ENCODE data around the gene NIP7.
"Not testable (repeated sequence)": the region's sequence is repeated elsewhere in the genome, so short reads cannot be mapped to it uniquely, and the experiment has no call there.

NIP7 gene

DNA sequence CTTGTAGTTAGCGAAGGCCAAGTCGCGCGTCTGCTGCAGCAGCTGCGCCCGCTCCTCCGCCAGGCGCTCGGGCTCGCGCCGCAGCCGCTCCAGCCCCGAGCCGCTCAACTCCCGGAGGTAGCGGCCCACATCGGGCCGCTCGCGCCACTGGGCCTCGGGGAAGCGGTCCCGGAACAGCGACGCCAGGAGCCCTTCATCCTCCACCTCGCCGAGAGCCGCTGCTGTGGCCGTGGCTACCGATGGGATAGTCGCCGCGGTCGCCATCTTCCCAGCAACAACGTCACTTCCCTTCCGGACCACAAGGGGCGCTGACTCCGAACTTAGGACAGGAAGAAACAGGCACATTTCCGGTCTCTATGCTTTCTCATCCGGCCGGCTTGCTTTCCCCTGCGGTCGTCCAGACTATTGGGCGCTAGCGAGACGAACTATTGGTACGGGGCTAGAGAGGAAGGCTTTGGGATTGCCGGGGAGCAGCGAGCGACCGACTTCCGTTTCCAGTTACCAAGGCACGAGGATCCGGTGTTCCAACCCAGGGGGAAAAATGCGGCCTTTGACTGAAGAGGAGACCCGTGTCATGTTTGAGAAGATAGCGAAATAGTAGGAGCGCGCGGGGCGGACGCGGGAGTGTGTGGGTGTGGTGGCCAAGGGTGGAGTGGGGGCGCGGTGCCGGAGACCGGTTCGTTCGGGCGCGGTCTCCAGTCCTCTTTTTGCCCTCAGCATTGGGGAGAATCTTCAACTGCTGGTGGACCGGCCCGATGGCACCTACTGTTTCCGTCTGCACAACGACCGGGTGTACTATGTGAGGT, at the start of gene NIP7, which contains the start of gene COG8:
Gene NIP7 (plus strand): TSS at position 484 of the 806 bp plus-strand sequence. CDS start 58 bp downstream, at position 542.
Gene COG8 (minus strand): TSS at position 276 of the 806 bp plus-strand sequence. CDS start 12 bp downstream, at position 264.
- peak; percentile 95 for DNase-seq

DNA sequence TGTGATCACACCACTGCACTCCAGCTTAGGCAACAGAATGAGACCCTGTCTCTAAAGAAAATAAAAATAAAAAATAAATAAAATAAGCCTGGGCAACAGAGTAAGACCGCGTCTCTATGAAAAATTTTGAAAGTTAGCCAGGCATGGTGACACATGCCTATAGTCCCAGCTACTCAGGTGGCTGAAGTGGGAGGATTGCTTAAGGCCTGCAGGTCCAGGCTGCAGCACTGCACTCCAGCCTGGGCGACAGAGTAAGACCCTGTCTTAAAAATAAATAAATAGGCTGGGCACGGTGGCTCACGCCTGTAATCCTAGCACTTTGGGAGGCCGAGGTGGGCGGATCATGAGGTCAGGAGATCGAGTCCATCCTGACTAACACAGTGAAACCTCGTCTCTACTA, 47.9 kb upstream of the NIP7 start:
- not testable (repeated sequence) for DNase-seq

DNA sequence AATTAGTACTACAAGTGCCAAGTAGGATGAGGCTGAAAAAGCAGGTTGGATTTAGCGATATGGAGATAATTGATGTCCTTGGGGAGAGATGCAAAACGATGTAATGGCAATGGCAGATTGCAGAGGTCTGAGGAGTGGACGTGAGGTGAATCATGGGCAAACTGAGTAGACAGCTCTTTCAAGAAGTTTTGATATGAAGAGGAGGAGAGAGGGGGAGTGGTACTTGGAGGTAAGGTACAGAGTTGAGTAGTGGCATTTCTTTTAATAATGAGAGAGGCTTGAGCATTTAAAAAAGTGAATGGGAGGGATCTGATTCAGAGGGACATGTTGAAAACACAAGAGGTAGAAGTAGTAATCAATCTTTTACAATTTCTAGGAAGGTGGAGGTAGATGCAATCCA, 46.2 kb upstream of the NIP7 start:
- no peak for DNase-seq

DNA sequence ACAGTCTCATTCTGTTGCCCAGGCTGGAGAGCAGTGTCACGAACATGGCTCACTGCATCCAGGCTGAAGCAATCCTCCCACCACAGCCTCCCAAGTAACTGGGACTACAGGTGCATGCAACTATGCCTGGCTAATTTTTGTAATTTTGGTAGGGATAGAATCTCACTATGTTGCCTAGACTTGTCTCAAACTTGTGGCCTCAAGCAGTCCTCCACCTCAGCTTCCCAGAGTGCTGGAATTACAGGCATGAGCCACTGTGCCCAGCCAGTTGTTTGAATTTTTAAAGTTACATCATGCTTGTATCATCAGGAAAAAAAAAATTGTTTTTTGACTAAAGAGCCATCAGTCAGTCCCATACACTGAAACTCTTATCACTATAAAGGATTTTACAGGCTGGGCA, 45.5 kb upstream of the NIP7 start:
- no peak for DNase-seq

DNA sequence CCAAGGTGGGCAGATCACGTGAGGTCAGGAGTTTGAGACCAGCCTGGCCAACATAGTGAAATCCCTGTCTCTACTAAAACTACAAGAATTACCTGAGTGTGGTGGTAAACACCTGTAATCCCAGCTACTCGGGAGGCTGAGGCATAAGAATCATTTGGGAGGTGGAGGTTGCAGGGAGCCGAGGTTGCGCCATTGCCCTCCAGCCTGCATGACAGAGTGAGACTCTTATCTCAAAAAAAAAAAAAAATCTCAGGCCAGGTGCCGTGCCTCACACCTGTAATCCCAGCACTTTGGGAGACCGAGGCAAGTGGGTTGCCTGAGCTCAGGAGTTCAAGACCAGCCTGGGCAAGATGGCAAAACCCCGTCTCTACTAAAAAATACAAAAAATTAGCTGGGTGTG, 42.8 kb upstream of the NIP7 start:
- not testable (repeated sequence) for DNase-seq

DNA sequence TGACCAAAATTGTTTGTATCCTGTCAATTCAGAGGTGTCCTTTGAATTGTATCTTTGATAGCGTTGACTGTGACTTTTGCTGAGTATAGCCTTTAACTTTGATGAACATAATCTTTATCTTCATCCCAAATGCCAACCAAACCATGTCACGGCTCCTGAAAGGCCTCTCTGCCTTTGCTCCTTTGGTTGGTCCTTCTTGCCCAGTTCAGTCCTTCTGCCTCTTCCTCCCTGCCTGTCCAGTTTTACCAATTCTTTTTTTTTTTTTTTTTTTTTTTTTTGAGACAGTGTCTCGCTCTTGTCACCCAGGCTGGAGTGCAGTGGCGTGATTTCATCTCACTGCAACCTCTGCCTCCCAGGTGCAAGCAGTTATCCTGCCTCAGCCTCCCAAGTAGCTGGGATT, 41.3 kb upstream of the NIP7 start:
- no peak for DNase-seq

DNA sequence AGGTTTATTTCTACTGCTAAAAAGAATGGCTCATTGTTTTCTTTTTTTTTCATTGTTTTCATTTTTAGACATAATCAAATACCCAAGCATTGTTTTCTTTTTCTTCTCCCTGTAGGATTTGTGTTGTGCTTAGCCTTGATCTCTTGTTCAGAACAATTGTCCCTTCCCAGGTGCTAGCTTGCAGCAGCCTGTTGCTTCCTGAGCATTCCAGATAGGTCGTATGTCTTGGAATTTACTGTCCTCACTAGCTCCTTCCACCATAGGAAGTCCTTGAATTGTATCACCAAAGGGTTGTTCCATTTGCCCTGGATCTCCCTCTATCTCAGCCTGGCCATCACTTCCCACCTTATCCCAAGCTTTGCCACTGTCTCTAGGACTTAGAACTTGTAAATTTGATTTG, 38.4 kb upstream of the NIP7 start:
- no peak for DNase-seq

DNA sequence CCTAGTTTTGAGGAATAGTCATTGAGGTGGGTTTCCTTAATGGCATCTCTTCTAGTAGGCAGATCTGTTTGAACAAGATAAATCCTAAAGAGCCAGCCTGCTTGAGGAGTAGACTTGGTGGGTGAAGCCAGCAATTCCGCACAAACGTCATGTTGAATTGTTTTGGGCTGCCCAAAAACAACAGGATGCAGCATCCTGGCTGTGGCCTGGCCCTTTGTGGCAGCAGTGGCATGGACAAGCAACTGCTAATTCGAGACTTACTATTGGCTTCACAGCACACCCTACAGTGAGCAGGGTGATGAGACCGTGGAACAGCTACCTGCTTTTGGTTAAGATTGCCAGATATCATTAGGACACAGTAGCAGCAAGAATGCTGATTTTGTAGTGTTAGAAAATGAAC, 37.7 kb upstream of the NIP7 start:
- no peak for DNase-seq

DNA sequence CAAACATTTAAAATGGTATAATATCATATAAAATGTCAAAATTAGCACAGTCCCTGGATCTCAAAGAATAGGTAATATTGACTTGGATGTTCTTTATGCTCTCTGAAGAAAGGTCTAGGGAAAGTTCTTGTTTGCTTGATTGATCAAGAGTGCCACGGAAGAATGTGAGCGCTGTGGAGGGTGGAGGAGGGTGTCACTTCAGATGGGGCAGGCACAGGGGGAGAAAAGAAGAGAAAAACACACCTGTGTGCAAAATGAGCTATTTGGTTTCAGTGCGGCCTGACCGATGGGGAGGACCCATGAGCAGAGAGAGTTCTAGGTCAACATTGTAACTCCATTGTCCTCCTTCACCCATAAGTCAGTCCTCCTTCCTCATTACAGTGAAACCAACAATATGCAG, 37.3 kb upstream of the NIP7 start:
- no peak for DNase-seq

DNA sequence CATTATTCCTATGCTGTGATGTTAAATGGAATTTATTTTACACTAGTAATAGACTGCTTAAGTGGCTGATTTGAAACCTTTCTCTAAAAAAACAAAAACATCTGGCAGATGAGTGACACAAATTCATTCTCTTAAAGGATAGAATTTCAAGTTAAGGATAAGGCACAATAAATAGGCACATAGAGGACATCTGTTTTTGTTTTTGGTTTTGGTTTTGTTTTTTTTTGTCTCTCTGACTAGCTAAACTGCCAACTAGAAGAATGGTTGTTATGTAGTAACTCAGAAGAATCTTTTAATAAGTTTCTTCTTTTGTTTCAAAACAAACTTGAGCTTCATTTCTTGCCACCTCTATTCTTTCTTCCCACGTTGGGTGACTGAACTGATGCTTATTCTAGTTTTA, 33.5 kb upstream of the NIP7 start:
- no peak for DNase-seq

DNA sequence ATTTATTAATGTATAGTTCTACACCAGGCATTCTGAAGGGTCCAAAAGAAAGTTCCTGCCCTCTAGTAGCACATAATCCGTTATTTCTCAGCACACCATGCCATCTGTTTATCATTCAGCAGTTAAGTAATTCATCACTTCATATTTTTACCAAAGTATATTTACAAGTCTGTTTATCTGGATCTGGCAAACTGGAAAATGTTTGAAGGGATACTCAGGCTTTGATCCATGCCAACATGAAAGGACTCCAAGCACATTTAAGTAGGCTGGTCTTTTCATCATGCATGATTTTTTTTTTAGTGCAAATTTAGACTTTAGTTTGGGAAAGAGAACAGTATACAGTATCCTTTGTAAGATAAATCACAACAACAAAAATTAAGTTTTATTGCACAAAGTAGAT, 32.5 kb upstream of the NIP7 start:
- DNase-seq = no peak

DNA sequence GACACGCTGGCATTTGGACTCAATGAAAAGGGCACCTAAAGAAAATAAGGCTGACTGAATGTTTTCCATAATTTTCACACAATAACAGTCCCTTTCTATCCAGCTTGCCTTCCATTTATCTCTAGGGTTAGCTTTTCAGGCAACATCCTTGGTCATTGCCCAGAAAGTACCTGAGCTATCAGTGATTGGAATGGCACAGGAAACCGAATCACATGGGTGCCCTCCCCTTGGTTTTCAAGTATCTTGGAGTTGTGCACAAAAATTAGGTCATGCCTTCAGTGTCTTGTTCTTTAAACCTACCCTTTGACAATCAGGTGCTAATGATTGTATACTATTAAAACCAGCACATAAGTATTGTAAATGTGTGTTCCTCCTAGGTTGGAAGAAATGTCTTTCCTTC, 31.7 kb upstream of the NIP7 start:
- DNase-seq = no peak

DNA sequence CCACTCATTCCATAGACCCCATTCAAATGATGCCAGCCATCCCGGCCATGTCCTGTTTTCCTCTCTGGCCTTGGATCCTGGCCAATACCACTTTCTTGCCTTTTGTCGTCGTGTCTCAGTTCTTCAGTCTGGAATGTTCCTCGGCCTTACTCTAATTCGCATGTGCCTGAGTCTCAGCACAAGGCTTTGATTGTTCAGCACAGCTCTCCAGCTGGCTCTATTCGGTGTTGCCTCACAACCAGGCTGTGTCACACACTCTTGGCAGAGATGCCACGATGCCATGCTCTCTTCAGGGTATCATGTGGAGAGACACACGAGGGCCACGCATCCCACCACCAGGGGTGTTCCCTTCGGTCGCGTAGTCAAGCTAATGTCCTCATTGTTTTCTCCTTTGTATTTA, 30.3 kb upstream of the NIP7 start:
- DNase-seq = no peak

DNA sequence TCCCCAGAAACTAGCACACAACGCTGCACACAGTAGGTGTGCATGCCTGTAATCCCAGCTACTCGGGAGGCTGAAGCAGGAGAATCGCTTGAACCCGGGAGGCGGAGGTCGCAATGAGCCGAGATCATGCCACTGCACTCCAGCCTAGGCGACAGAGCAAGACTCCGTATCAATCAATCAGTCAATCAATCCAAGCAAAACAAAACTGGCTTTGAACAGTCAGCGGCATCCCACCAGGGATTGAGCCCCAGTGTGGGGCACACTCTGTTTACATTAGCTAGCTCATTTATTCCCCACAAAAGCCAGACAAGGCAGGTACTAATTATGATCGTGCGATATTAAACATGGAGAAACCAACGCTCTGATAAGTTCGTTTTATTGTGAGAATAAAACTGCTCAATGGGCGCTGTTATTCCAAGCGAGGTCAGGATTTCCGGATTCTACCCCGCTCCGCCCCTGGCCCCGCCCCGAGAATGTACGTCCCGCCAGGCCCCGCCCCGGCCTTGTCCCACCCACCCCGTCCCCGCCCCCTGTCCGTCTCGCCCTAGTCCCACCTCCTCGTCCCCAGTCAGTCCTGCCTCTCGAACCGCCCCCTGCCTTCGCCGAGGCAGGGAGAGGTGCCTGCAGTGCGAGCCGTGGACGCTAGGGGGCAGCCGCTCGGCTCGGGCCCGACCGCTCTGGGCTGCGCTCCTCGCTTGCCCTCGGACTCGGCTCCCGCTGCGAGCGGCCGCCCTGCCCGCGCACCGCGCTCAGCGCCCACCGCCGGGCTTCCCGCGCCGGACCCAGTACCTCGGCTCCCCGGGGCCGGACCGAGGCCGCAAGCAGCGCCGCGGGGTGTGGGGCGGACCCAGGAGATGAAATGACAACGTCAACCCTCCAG, 28.7 kb upstream of the NIP7 start, which contains the start of gene VPS4A:
Gene VPS4A (plus strand): TSS at position 698 of the 880 bp plus-strand sequence. CDS start 162 bp downstream, at position 860.
- peak; percentile 98 for DNase-seq

DNA sequence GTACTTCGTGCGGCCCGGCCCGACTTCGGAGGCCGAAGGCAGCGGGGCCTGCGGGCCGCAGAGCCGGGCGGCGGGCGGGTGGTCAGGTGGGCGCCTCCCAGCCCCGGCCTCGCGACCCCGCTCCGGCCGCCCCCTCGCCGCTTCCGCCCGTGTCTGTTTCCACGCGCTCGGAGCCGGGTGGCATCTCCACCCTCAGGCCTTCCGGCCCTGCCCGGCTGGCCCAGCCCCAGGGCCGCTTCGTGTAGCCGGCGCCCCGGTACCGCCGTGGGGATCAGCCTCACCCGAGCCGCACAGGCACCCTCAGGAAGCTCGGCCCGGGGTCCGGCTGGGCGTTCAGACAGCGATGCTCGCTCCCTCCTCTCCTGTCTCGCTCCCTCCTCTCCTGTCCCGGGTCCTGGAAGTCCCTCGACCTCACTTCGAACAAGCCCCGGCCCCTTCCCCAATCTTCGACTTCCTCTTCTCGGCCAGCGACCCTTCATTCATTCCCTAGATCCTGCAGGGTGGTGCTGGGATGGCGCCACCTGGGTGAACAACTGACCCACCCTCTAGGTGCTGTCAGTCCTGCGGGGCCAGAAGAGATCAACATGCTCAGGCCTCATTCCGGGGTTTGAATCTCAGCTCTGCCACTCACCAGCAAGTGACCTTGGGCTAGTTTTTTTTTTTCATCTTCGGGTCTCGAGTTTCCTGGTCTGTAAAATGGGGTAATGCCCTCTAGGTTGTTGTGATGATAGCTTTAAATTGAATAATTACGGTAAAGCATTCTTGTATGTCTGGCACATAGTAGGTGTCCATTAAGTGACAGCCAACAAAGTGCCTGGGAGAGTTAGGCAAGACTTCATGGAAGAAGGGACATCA, 27.8 kb upstream of the NIP7 start:
- DNase-seq = peak; percentile 56

DNA sequence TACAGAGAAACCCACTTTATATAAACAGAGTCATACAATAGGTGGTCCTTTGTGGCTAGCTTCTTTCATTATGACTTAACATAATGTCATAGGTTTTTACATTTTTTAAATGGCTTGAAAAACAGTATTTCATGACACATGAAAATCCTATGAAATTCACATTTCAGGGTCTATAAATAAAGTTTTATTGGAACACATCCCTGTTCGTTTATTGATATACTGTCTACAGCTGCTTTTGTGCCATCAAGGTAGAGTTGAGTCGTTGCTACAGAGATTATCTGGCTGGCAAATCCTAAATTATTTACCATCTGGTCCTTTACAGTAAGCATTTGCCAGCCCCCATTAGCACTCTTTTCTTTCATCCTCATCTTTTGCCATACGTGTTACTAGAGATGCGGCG, 26.1 kb upstream of the NIP7 start:
- no peak for DNase-seq

DNA sequence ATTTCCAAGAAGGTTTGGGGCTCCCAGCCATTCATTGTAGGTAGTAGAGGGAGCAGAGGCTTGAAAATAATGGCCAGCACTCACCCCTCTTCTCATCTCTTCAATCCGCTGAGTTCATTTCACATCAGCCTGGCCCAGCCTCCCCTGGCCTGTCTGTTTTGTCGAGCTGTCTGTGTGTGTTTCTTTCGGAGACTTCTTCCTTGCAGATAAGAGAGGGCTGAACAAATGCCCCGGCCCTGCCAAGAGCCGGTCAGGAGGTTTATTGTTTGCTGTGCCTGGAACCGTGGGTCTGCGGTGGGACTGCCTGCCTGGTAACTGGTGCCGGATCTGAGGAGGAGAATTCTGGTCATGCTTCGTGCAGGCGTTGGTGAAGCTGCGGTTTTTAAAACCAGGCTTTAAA, 25.0 kb upstream of the NIP7 start:
- no peak for DNase-seq

DNA sequence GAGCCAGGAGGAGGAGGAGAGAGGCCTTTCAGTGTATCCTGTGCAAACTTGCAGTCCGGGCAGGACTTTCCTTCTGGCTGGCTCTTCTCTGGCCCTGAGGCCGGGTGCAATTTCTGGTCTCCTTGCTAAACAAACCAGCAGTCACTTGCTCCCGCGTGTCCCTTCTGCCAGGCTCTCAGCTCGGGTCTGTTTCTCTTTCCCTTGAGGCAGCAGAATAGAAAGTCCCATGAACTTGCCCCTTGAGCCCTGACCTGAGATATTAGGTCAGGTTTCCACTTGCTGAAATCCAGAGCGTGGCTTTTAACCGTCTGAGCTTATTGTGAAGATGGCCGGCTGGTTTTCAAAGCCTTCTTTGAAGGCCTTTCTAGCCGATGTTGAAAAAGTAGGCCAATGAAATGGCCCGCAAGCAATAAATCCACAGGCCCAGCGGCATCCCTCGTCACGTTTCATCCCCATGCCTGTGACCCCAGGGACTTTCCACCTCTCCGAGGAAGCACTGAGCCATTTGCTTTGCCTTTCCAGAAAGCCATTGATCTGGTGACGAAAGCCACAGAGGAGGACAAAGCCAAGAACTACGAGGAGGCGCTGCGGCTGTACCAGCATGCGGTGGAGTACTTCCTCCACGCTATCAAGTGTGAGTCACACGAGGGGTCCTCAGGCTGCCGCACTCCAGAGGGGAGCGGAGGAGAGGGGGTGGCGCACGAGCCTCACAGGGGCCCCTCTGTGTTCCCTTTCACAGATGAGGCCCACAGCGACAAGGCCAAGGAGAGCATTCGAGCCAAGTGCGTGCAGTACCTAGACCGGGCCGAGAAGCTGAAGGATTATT, 23.9 kb upstream of the NIP7 start:
- no peak for DNase-seq

DNA sequence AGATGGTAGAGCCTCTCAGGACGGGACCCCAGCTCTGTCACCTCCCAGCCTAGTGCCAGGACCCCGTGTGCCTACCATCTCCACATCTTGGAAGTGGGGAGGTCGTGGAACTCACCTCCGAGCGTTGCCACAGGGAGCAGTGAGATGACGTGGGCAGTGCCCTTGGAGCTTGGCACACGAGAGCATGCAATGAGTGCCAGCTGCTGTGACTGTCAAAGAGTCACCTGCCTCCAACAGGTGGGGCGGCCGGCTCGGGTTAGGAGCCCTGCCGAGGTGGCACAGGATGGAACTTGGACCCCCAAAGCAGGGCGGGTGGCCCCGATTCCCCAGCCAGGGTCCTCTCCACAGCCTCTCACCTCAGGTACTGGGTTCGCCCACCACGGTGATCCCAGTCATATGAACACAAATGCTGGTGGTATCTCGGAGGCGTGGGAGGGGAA, 23.0 kb upstream of the NIP7 start:
- no peak for DNase-seq

DNA sequence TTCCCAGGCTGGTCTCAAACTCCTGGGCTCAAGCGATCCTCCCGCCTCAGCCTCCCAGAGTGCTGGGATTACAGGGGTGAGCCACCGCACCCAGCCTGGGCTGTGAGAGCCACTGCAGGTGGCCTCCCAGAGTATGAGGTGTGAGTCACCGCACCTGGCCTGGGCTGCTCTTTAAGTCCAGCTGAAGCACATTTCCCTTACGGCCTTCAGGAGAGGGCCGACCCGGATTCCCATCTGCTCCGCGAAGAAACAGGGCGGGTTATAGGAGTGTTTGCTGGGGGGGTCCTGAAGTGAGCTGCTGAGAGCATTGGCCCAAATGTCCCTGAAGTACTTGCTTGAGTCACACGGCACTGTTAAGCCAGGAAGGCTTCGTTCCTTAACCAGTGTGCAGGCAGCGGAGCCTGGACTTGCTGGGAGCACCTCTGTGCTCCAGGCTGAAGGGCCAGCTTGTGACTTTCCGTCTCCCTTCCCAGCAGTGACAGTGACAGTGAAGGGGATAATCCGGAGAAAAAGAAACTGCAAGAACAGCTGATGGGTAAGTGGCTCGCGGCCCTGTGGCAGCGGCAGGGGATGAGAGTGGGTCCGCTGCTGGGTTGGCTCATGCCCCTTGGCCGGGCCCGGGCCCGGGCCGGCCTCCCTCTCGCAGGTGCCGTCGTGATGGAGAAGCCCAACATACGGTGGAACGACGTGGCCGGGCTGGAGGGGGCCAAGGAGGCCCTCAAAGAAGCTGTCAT, 21.2 kb upstream of the NIP7 start:
- DNase-seq = no peak

DNA sequence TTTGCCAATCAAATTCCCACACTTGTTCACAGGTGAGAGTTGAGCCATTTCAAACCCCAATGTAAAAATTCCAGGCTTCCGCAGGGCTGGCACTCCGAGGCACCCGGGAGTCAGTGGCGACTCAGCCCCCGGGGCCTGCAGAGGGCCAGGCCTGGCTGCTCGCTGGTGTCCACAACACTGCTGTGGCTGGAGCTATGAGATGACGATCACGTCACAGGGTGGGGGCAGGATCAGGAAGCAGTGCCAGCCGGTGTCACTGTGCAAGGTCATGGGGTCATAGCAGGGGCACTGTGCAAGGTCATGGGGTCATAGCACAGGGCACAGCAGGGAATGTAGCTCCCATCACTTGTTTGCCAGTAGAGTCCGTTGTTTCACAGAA, 20.7 kb upstream of the NIP7 start:
- DNase-seq = no peak

All from activated CD4-positive, alpha-beta T cell treated with anti-CD3 and anti-CD28 coated beads for 48 hours (primary cell).